ENCODE data around the gene UNK.
"Not testable (repeated sequence)": the region's sequence is repeated elsewhere in the genome, so short reads cannot be mapped to it uniquely, and the experiment has no call there.

Gene UNK

GRCh38 chr17:75853433-75853832 lies 68.8 kb downstream of the UNK start:
- DNase-seq = no peak

GRCh38 chr17:75854101-75854748 lies 69.6 kb downstream of the UNK start:
- DNase-seq = no peak

GRCh38 chr17:75854881-75855309 lies 70.3 kb downstream of the UNK start:
- no peak for DNase-seq

- peak; percentile 93 for DNase-seq
These were observed 70.9 kb downstream of the UNK start, which contains the start of gene WBP2 for GRCh38 chr17:75855310-75856061. TSS of gene WBP2 (minus strand) at chr17:75855335. CDS start at chr17:75855297, 38 bp downstream.

- no peak for DNase-seq
These were observed 71.6 kb downstream of the UNK start for GRCh38 chr17:75856062-75856756.

GRCh38 chr17:75859358-75859757 lies 74.8 kb downstream of the UNK start:
- not testable (repeated sequence) for DNase-seq

- DNase-seq = no peak
These were observed 77.3 kb downstream of the UNK start for GRCh38 chr17:75861927-75862317.

- peak; percentile 36 for DNase-seq
These were observed 79.9 kb downstream of the UNK start for GRCh38 chr17:75864448-75864871.

- DNase-seq = not testable (repeated sequence)
These were observed 80.3 kb downstream of the UNK start for GRCh38 chr17:75864887-75865286.

- DNase-seq = not testable (repeated sequence)
These were observed 81.0 kb downstream of the UNK start for GRCh38 chr17:75865404-75866188.

GRCh38 chr17:75868730-75869281 lies 84.2 kb downstream of the UNK start:
- DNase-seq = not testable (repeated sequence)

- DNase-seq = no peak
These were observed 84.9 kb downstream of the UNK start for GRCh38 chr17:75869282-75870141.

GRCh38 chr17:75870228-75870627 lies 85.6 kb downstream of the UNK start:
- DNase-seq = not testable (repeated sequence)

GRCh38 chr17:75872434-75873351 lies 88.1 kb downstream of the UNK start:
- peak; percentile 60 for DNase-seq

- DNase-seq = no peak
These were observed 89.1 kb downstream of the UNK start for GRCh38 chr17:75873587-75874322.

- DNase-seq = no peak
These were observed 89.9 kb downstream of the UNK start for GRCh38 chr17:75874323-75875181.

Measured in activated T-cell treated with anti-CD3 and anti-CD28 coated beads, Interleukin-2, amount 50 U/mL, for 1 hour (primary cell).